Measurements from ENCODE around the gene KDM8. TPM values are rescaled to one million over a fixed set of nuclear protein-coding genes. Genes with fewer than 3 reads are reported as not detected.

Gene KDM8
- total and polyA plus RNA-seq, 4 experiments from 2014 or later = 4.8 to 31.0 (median 18.4) TPM

DNA sequence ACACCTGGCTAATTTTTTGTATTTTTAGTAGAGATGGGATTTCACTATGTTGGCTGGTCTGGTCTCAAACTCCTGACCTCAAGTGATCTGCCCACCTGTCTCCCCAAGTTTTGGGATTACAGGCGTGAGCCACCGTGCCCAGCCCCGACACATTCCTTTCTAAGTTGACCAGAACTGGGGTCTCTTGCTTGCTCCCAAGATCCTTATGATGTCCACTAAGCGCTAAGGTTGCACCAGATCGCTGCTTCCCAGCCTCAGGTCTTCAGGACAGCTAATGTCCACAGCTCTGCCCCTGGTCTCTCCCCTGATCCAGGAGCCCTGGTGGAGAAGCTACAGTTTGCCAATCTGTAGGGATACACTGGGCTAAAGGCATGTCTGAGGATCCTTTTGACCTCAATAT, 35.7 kb downstream of the KDM8 start:
- Histone ChIP-seq H3K4me3 (ENCODE audit: low read length in 2 of 2) (no peak overlapping the region), H3K4me1 (ENCODE audit: insufficient read depth, low read length) (peaks cover 81% of the 10 kb centered on the region), H3K9me3 (ENCODE audit: control insufficient read depth in 1 of 2, low read length in 2 of 2) (no peaks in the 10 kb centered on the region), H3K27ac (ENCODE audit: low read depth, low read length) (no peak overlapping the region), H3K36me3 (ENCODE audit: insufficient read depth, low read length) (no peaks in the 10 kb centered on the region), H3K27me3 (ENCODE audit: insufficient read depth, low read length) (no peaks in the 10 kb centered on the region)
- ChIA-PET CTCF (ENCODE audit: partially characterized antibody) (interaction anchor here (1.0 to 6.3 kb wide), 5 partner anchors 33 to 211 kb away, joined by 4 to 58 read pairs (median 5); partner anchors contain the start of gene NSMCE1), POLR2A (ENCODE audit: partially characterized antibody) (interaction anchor here (0.7 to 11.9 kb wide), 10 partner anchors 9 to 130 kb away, joined by 3 to 239 read pairs (median 54); partner anchors contain the start of genes KDM8 and NSMCE1)
- DNase-seq = no peak
- H3K4me3 Mint-ChIP-seq = peak overlapping the region in 3 of 8 donors; percentile 20 to 34 (median 27)
- peaks cover 63 to 93% (median 79%) of the 10 kb centered on the region in 4 donors for H3K4me1 Mint-ChIP-seq
- no peaks in the 10 kb centered on the region for H3K9me3 Mint-ChIP-seq
- H3K27ac Mint-ChIP-seq = peak overlapping the region; percentile 42 to 100 (median 100)
- H3K36me3 Mint-ChIP-seq = peaks cover 0 to 13% of the 10 kb centered on the region in 2 donors
- intact Hi-C loops (cut with micrococcal nuclease) = no loop called here
- no peaks in the 10 kb centered on the region for H3K27me3 Mint-ChIP-seq

DNA sequence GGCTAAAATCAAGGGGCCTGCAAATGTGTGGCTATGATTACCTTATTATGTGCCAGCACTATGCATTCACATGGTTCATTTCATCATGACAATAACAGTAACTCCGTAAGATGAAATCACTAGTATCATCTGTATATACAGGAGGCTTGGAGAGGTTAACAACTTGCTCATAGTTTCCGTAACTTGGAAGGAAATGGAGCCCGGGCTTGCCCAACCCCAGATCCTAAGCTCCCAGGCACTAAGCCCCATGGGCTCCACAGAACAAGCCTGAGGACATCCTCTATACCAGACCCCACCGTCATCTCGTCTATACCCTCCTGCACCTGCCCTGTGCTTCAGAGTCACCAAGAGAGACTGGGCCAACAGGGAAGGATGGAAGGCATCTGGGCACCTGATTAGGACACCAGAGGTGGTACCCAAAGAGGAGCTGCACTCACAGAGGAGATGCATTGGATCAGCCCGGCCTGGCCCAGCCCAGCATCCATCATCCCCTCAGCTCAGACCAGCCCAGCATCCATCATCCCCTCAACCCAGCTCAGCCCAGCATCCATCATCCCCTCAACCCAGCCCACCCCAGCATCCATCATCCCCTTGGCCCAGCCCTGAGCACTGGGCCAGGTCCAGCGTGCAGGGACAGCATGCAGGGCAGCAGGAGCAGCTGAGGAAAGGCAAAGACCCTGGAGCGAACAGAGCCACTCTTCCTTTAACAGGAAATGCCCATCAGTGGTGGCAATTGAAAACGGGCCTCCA, 36.8 kb downstream of the KDM8 start:
- no peak for DNase-seq
- Mint-ChIP-seq H3K27ac (peak overlapping the region; percentile 67 to 100 (median 97)), H3K27me3 (no peaks in the 10 kb centered on the region), H3K4me3 (peak overlapping the region in 2 of 8 donors; percentile 27 to 44), H3K4me1 (peaks cover 63 to 93% (median 78%) of the 10 kb centered on the region in 4 donors), H3K36me3 (peaks cover 0 to 13% of the 10 kb centered on the region in 2 donors), H3K9me3 (no peaks in the 10 kb centered on the region)
- H3K27ac ChIP-seq (ENCODE audit: low read depth, low read length) = peak overlapping the region; percentile 19
- CTCF ChIA-PET (ENCODE audit: partially characterized antibody) = interaction anchor here (1.0 to 5.0 kb wide), 4 partner anchors 9 to 210 kb away, joined by 3 to 33 read pairs (median 10); no protein-coding TSS in a partner anchor
- intact Hi-C loops (cut with micrococcal nuclease) = no loop called here
- H3K36me3 ChIP-seq (ENCODE audit: insufficient read depth, low read length) = no peaks in the 10 kb centered on the region
- H3K27me3 ChIP-seq (ENCODE audit: insufficient read depth, low read length) = no peaks in the 10 kb centered on the region
- no peaks in the 10 kb centered on the region for H3K9me3 ChIP-seq (ENCODE audit: control insufficient read depth in 1 of 2, low read length in 2 of 2)
- H3K4me3 ChIP-seq (ENCODE audit: low read length in 2 of 2) = no peak overlapping the region
- POLR2A ChIA-PET (ENCODE audit: partially characterized antibody) = interaction anchor here (1.0 to 11.9 kb wide), 6 partner anchors 15 to 129 kb away, joined by 3 to 239 read pairs (median 28); partner anchors contain the start of genes KDM8 and NSMCE1
- peaks cover 75% of the 10 kb centered on the region for H3K4me1 ChIP-seq (ENCODE audit: insufficient read depth, low read length)

GRCh38 chr16:27240948-27241531, 37.7 kb downstream of the KDM8 start:
- Mint-ChIP-seq H3K4me1 (peaks cover 63 to 93% (median 78%) of the 10 kb centered on the region in 4 donors), H3K36me3 (peaks cover 8 to 14% of the 10 kb centered on the region in 2 donors), H3K27me3 (no peaks in the 10 kb centered on the region), H3K27ac (peak overlapping the region in 4 of 7 donors; percentile 36 to 97 (median 54)), H3K9me3 (no peaks in the 10 kb centered on the region), H3K4me3 (no peak overlapping the region)
- Histone ChIP-seq H3K9me3 (ENCODE audit: control insufficient read depth in 1 of 2, low read length in 2 of 2) (no peaks in the 10 kb centered on the region), H3K27me3 (ENCODE audit: insufficient read depth, low read length) (no peaks in the 10 kb centered on the region), H3K27ac (ENCODE audit: low read depth, low read length) (no peak overlapping the region), H3K4me3 (ENCODE audit: low read length in 2 of 2) (no peak overlapping the region), H3K36me3 (ENCODE audit: insufficient read depth, low read length) (no peaks in the 10 kb centered on the region), H3K4me1 (ENCODE audit: insufficient read depth, low read length) (peaks cover 73% of the 10 kb centered on the region)
- CTCF ChIA-PET (ENCODE audit: partially characterized antibody) = interaction anchor here (0.8 to 5.0 kb wide), 4 partner anchors 10 to 206 kb away, joined by 3 to 33 read pairs (median 10); no protein-coding TSS in a partner anchor
- DNase-seq = no peak
- POLR2A ChIA-PET (ENCODE audit: partially characterized antibody) = interaction anchor here (0.9 to 3.1 kb wide), 4 partner anchors 28 to 127 kb away, joined by 3 to 9 read pairs (median 3); partner anchors contain the start of gene NSMCE1
- intact Hi-C loops (cut with micrococcal nuclease) = no loop called here

GRCh38 chr16:27241658-27242057, 38.3 kb downstream of the KDM8 start:
- H3K36me3 ChIP-seq (ENCODE audit: insufficient read depth, low read length) = no peaks in the 10 kb centered on the region
- H3K4me1 ChIP-seq (ENCODE audit: insufficient read depth, low read length) = peaks cover 72% of the 10 kb centered on the region
- ChIA-PET CTCF (ENCODE audit: partially characterized antibody) (interaction anchor here (0.8 to 4.0 kb wide), 3 partner anchors 11 to 126 kb away, joined by 3 to 16 read pairs (median 5); no protein-coding TSS in a partner anchor), POLR2A (ENCODE audit: partially characterized antibody) (interaction anchor here (0.6 to 3.1 kb wide), 5 partner anchors 27 to 127 kb away, joined by 3 to 9 read pairs (median 4); partner anchors contain the start of gene NSMCE1)
- no peaks in the 10 kb centered on the region for H3K9me3 ChIP-seq (ENCODE audit: control insufficient read depth in 1 of 2, low read length in 2 of 2)
- no peak overlapping the region for H3K4me3 ChIP-seq (ENCODE audit: low read length in 2 of 2)
- H3K4me3 Mint-ChIP-seq = no peak overlapping the region
- peaks cover 62 to 96% (median 79%) of the 10 kb centered on the region in 4 donors for H3K4me1 Mint-ChIP-seq
- intact Hi-C loops (cut with micrococcal nuclease) = no loop called here
- no peak for DNase-seq
- no peaks in the 10 kb centered on the region for H3K27me3 Mint-ChIP-seq
- no peak overlapping the region for H3K27ac ChIP-seq (ENCODE audit: low read depth, low read length)
- no peaks in the 10 kb centered on the region for H3K9me3 Mint-ChIP-seq
- peaks cover 8 to 14% of the 10 kb centered on the region in 2 donors for H3K36me3 Mint-ChIP-seq
- H3K27ac Mint-ChIP-seq = peak overlapping the region in 5 of 7 donors; percentile 23 to 85 (median 53)
- no peaks in the 10 kb centered on the region for H3K27me3 ChIP-seq (ENCODE audit: insufficient read depth, low read length)

GRCh38 chr16:27242398-27242797, 39.1 kb downstream of the KDM8 start:
- DNase-seq = no peak
- no peak overlapping the region for H3K4me3 ChIP-seq (ENCODE audit: low read length in 2 of 2)
- H3K4me1 ChIP-seq (ENCODE audit: insufficient read depth, low read length) = peaks cover 67% of the 10 kb centered on the region
- no peaks in the 10 kb centered on the region for H3K9me3 ChIP-seq (ENCODE audit: control insufficient read depth in 1 of 2, low read length in 2 of 2)
- peak overlapping the region; percentile 53 to 91 (median 85) for H3K27ac Mint-ChIP-seq
- ChIA-PET CTCF (ENCODE audit: partially characterized antibody) (interaction anchor here (1.5 to 4.0 kb wide), 3 partner anchors 8 to 126 kb away, joined by 5 to 21 read pairs (median 16); no protein-coding TSS in a partner anchor), POLR2A (ENCODE audit: partially characterized antibody) (interaction anchor here (0.7 to 3.1 kb wide), 6 partner anchors 11 to 162 kb away, joined by 3 to 9 read pairs (median 4); partner anchors contain the start of gene NSMCE1)
- H3K4me1 Mint-ChIP-seq = peaks cover 58 to 95% (median 79%) of the 10 kb centered on the region in 4 donors
- H3K27ac ChIP-seq (ENCODE audit: low read depth, low read length) = no peak overlapping the region
- H3K9me3 Mint-ChIP-seq = no peaks in the 10 kb centered on the region
- no peaks in the 10 kb centered on the region for H3K27me3 Mint-ChIP-seq
- H3K36me3 ChIP-seq (ENCODE audit: insufficient read depth, low read length) = no peaks in the 10 kb centered on the region
- no peaks in the 10 kb centered on the region for H3K27me3 ChIP-seq (ENCODE audit: insufficient read depth, low read length)
- peak overlapping the region in 5 of 8 donors; percentile 52 to 71 (median 63) for H3K4me3 Mint-ChIP-seq
- intact Hi-C loops (cut with micrococcal nuclease) = no loop called here
- H3K36me3 Mint-ChIP-seq = peaks cover 11 to 13% of the 10 kb centered on the region in 2 donors

DNA sequence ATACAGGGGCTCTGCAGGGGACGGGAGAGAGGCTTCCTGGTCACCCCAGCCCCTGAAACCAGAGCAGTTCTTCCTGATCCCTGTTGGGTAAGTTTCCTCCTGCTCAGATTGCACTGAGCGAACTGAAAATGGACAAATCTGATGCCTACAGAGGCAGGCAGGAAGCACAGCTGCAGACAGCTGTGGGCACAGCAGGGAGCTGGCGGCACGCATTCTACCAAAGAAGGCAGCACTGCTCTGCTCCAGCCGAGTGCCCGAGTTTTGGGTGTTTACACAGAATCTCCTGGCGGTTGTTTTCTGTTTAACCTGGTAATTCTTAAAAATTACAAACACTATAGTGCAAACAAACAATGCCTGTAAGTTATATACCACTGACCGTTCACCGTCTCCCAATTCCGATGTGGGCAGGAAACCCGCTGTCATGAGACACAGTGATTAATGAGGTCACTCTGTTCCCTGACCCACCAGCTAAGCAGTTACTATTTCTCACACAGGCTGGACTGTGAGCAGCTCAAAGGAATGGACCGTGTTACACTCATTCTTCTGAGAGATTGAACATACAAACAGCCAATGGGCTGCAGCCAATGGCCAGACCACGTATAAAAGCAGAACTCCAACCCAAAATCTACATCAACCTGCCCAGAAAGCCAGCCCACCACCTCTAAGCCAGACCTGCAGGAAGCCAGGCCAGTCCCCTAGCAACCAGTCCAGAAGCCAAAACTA, 39.7 kb downstream of the KDM8 start:
- Mint-ChIP-seq H3K27me3 (no peaks in the 10 kb centered on the region), H3K9me3 (no peaks in the 10 kb centered on the region), H3K4me1 (peaks cover 52 to 93% (median 75%) of the 10 kb centered on the region in 4 donors), H3K4me3 (peak overlapping the region in 7 of 8 donors; percentile 52 to 82 (median 63)), H3K27ac (peak overlapping the region; percentile 4 to 91 (median 85)), H3K36me3 (peaks cover 15% of the 10 kb centered on the region in 2 donors)
- H3K27me3 ChIP-seq (ENCODE audit: insufficient read depth, low read length) = no peaks in the 10 kb centered on the region
- ChIA-PET CTCF (ENCODE audit: partially characterized antibody) (interaction anchor here (1.1 to 4.0 kb wide), 5 partner anchors 8 to 125 kb away, joined by 3 to 21 read pairs (median 5); no protein-coding TSS in a partner anchor), POLR2A (ENCODE audit: partially characterized antibody) (interaction anchor here (0.7 to 4.6 kb wide), 6 partner anchors 7 to 161 kb away, joined by 3 to 30 read pairs (median 4); partner anchors contain the start of gene NSMCE1)
- DNase-seq = peak in 2 of 5 donors; percentile 33 to 37
- intact Hi-C loops (cut with micrococcal nuclease) = no loop called here
- H3K4me3 ChIP-seq (ENCODE audit: low read length in 2 of 2) = no peak overlapping the region
- peak overlapping the region; percentile 25 for H3K27ac ChIP-seq (ENCODE audit: low read depth, low read length)
- H3K36me3 ChIP-seq (ENCODE audit: insufficient read depth, low read length) = no peaks in the 10 kb centered on the region
- peaks cover 61% of the 10 kb centered on the region for H3K4me1 ChIP-seq (ENCODE audit: insufficient read depth, low read length)
- no peaks in the 10 kb centered on the region for H3K9me3 ChIP-seq (ENCODE audit: control insufficient read depth in 1 of 2, low read length in 2 of 2)
